ENCODE measurements around the gene CACNB2.

The CACNB2 gene

GRCh38 chr10:18240185-18240882 is 100.1 kb downstream of the CACNB2 start:
- no peak overlapping the region for H3K27ac ChIP-seq (replicated peaks)
- no peak for TF ChIP-seq GABPA (IDR thresholded peaks at IDR 0.05; ENCODE audit: low read depth)
- DNase-seq (ENCODE audit: low read depth in 1 of 2, low spot score in 1 of 2): no peak
- H3K27me3 ChIP-seq (ENCODE audit: insufficient read depth, poor library complexity, severe bottlenecking): no peaks in the 10 kb centered on the region
- H3K4me3 ChIP-seq (replicated peaks; ENCODE audit: insufficient read depth, low read length): no peak overlapping the region

GRCh38 chr10:18246967-18247366 is 106.7 kb downstream of the CACNB2 start:
- TF ChIP-seq POLR2AphosphoS5 (IDR thresholded peaks at IDR 0.05; ENCODE audit: low read depth): no peak
- TF ChIP-seq CTCF (IDR thresholded peaks at IDR 0.05; ENCODE audit: insufficient read depth, low read length): no peak
- no peak for TF ChIP-seq REST (IDR thresholded peaks at IDR 0.05; ENCODE audit: insufficient replicate concordance, low read depth)
- TF ChIP-seq SPI1 (IDR thresholded peaks at IDR 0.05; ENCODE audit: borderline replicate concordance, low read depth): no peak
- TF ChIP-seq GABPA (IDR thresholded peaks at IDR 0.05; ENCODE audit: low read depth): no peak
- Histone ChIP-seq H3K4me3 (replicated peaks; ENCODE audit: insufficient read depth, low read length) (no peak overlapping the region), H3K27me3 (ENCODE audit: insufficient read depth, poor library complexity, severe bottlenecking) (no peaks in the 10 kb centered on the region), H3K27ac (replicated peaks) (no peak overlapping the region)
- no peak for DNase-seq (ENCODE audit: low read depth in 1 of 2, low spot score in 1 of 2)

- no peak for TF ChIP-seq GABPA (IDR thresholded peaks at IDR 0.05; ENCODE audit: low read depth)
- TF ChIP-seq CTCF (IDR thresholded peaks at IDR 0.05; ENCODE audit: insufficient read depth, low read length): no peak
- no peak for TF ChIP-seq SPI1 (IDR thresholded peaks at IDR 0.05; ENCODE audit: borderline replicate concordance, low read depth)
- TF ChIP-seq POLR2AphosphoS5 (IDR thresholded peaks at IDR 0.05; ENCODE audit: low read depth): no peak
- TF ChIP-seq REST (IDR thresholded peaks at IDR 0.05; ENCODE audit: insufficient replicate concordance, low read depth): no peak
- Histone ChIP-seq H3K4me3 (replicated peaks; ENCODE audit: insufficient read depth, low read length) (no peak overlapping the region), H3K27me3 (ENCODE audit: insufficient read depth, poor library complexity, severe bottlenecking) (no peaks in the 10 kb centered on the region), H3K27ac (replicated peaks) (no peak overlapping the region)
- no peak for DNase-seq (ENCODE audit: low read depth in 1 of 2, low spot score in 1 of 2)
Measured at GRCh38 chr10:18252086-18252485, 111.9 kb downstream of the CACNB2 start.

GRCh38 chr10:18254086-18254485 is 113.9 kb downstream of the CACNB2 start:
- Histone ChIP-seq H3K27ac (replicated peaks) (no peak overlapping the region), H3K27me3 (ENCODE audit: insufficient read depth, poor library complexity, severe bottlenecking) (no peaks in the 10 kb centered on the region), H3K4me3 (replicated peaks; ENCODE audit: insufficient read depth, low read length) (no peak overlapping the region)
- TF ChIP-seq REST (IDR thresholded peaks at IDR 0.05; ENCODE audit: insufficient replicate concordance, low read depth) (no peak), CTCF (IDR thresholded peaks at IDR 0.05; ENCODE audit: insufficient read depth, low read length) (no peak)
- DNase-seq (ENCODE audit: low read depth in 1 of 2, low spot score in 1 of 2): no peak

All from HL-60 (cell line).